Thyroid gland (tissue), 4 donors: Measurements from ENCODE around the gene CGRRF1.

Source experiments
- CTCF ChIP-seq, 6 experiments: fragments of 200-600 bp in 3 of 6; fragments of 450-650 bp in 3 of 6; sonication (generic) in 3 of 6; IDR thresholded peaks; one replicate each; pipeline ENCODE4 v1.5.1; 2016 to 2019; ENCODE audit warnings: antibody characterized with exemption in 6 of 6, mild to moderate bottlenecking in 2 of 6, inconsistent platforms in 1 of 6, moderate library complexity in 1 of 6
- POLR2A ChIP-seq, 2 donors: fragments of 450-650 bp; IDR thresholded peaks; one replicate each; pipeline ENCODE4 v1.6.1; 2017; ENCODE audit warnings: antibody characterized with exemption in 2 of 2, mild to moderate bottlenecking in 2 of 2, moderate library complexity in 1 of 2

GRCh38 chr14:54497224-54497623 lies 12.5 kb upstream of the CGRRF1 start:
- no peak for TF ChIP-seq CTCF (IDR thresholded peaks at IDR 0.05)
- TF ChIP-seq POLR2A (IDR thresholded peaks at IDR 0.05): no peak
